ENCODE data around the gene ARF1. TPM values are rescaled to one million over a fixed set of nuclear protein-coding genes. Genes with fewer than 3 reads are reported as not detected.

The ARF1 gene
- polyA plus RNA-seq (295 to 451 TPM (median 325 TPM) in 3 replicates), polyA minus RNA-seq (457 to 846 TPM (median 598 TPM) in 3 replicates)
- polyA plus RNA-seq (2011; ENCODE audit: low read depth) = 343 TPM
- 346 and 552 TPM in 2 replicates for polyA plus RNA-seq (2011; cell fraction: cytosol; rRNA removed)
- polyA plus RNA-seq (2011; cell fraction: nucleus; rRNA removed) = 224 and 326 TPM in 2 replicates
- polyA plus RNA-seq (2012; ENCODE audit: low replicate concordance) = 371 and 391 TPM in 2 replicates
- polyA minus RNA-seq (2011; cell fraction: cytosol; rRNA and poly(A)+ RNA removed) = 776 TPM
- polyA minus RNA-seq (2011; cell fraction: nucleus; rRNA and poly(A)+ RNA removed) = 151 and 170 TPM in 2 replicates

- Histone ChIP-seq H3K4me3 (ENCODE audit: control insufficient read depth in 2 of 3, extremely low read depth in 1 of 3, insufficient read depth in 2 of 3, low read depth in 1 of 3, low read length in 3 of 3) (peak within 1 kb of the TSS; percentile 81 to 97 (median 84)), H3K36me3 (ENCODE audit: control insufficient read depth in 2 of 2, extremely low read depth in 1 of 2, insufficient read depth in 2 of 2, low read length in 2 of 2) (peaks cover 0 to 17% of the 10 kb centered on the region in 2 experiments), H3K79me2 (ENCODE audit: control insufficient read depth, insufficient read depth, low read length) (peaks cover 69% of the 10 kb centered on the region), H3K27ac (ENCODE audit: control insufficient read depth, insufficient read depth, low read length) (peak within 1 kb of the TSS; percentile 88), H3K27me3 (ENCODE audit: control insufficient read depth, extremely low read depth, insufficient read depth, low read length) (no peaks in the 10 kb centered on the region), H3K9ac (ENCODE audit: control insufficient read depth, extremely low read depth, insufficient read depth, low read length) (peak within 1 kb of the TSS; percentile 95), H3K4me2 (ENCODE audit: control insufficient read depth, extremely low read depth, insufficient read depth, low read depth, low read length) (peak within 1 kb of the TSS; percentile 91), H3K9me1 (ENCODE audit: control insufficient read depth, extremely low read depth, insufficient read depth, low read length) (peaks cover 10% of the 10 kb centered on the region), H3K9me3 (ENCODE audit: control insufficient read depth, low read depth, low read length) (no peaks in the 10 kb centered on the region), H3K4me1 (ENCODE audit: control insufficient read depth, extremely low read depth, insufficient read depth, low read length) (peaks cover 34% of the 10 kb centered on the region), H2AFZ (ENCODE audit: control insufficient read depth, low read length) (peak within 1 kb of the TSS; percentile 62), H4K20me1 (ENCODE audit: control insufficient read depth, extremely low read depth, insufficient read depth, low read length) (peaks cover 36% of the 10 kb centered on the region)
- dilution Hi-C loops (cut with MboI; ENCODE audit: extremely low pct_ligation_motif_present, low sequenced_read_pairs) = no loop called here
- no peak for FAIRE-seq
- no peak for TF ChIP-seq EZH2 (IDR thresholded peaks at IDR 0.05; ENCODE audit: low read length)
- TF ChIP-seq CTCF (optimal IDR thresholded peaks at IDR 0.05 in 1 of 3, IDR thresholded peaks at IDR 0.05 in 1 of 3, conservative IDR thresholded peaks at IDR 0.05 in 1 of 3; ENCODE audit: extremely low read depth in 1 of 3, insufficient read depth in 2 of 3, low read length in 3 of 3) = peak in 1 of 3 experiments; percentile 12
- peak; percentile 77 for DNase-seq (ENCODE audit: low read depth, low spot score)
Observed at GRCh38 chr1:228082214-228082917, at the start of gene ARF1. Gene ARF1 (plus strand): TSS chr1:228082708. CDS start chr1:228097115, 14,407 bp downstream.

GRCh38 chr1:228033376-228033775 lies 49.1 kb upstream of the ARF1 start:
- TF ChIP-seq CTCF (optimal IDR thresholded peaks at IDR 0.05 in 1 of 3, IDR thresholded peaks at IDR 0.05 in 1 of 3, conservative IDR thresholded peaks at IDR 0.05 in 1 of 3; ENCODE audit: extremely low read depth in 1 of 3, insufficient read depth in 2 of 3, low read length in 3 of 3) = no peak
- TF ChIP-seq EZH2 (IDR thresholded peaks at IDR 0.05; ENCODE audit: low read length) = no peak
- H2AFZ ChIP-seq (ENCODE audit: control insufficient read depth, low read length) = no peak overlapping the region
- H3K4me1 ChIP-seq (ENCODE audit: control insufficient read depth, extremely low read depth, insufficient read depth, low read length) = no peaks in the 10 kb centered on the region
- no peaks in the 10 kb centered on the region for H3K9me1 ChIP-seq (ENCODE audit: control insufficient read depth, extremely low read depth, insufficient read depth, low read length)
- DNase-seq (ENCODE audit: low read depth, low spot score) (no peak), FAIRE-seq (no peak)
- H3K79me2 ChIP-seq (ENCODE audit: control insufficient read depth, insufficient read depth, low read length) = no peaks in the 10 kb centered on the region
- no peaks in the 10 kb centered on the region for H3K9me3 ChIP-seq (ENCODE audit: control insufficient read depth, low read depth, low read length)
- dilution Hi-C loops (cut with MboI; ENCODE audit: extremely low pct_ligation_motif_present, low sequenced_read_pairs) = no loop called here
- no peak overlapping the region for H3K27ac ChIP-seq (ENCODE audit: control insufficient read depth, insufficient read depth, low read length)
- peaks cover 29% of the 10 kb centered on the region for H3K27me3 ChIP-seq (ENCODE audit: control insufficient read depth, extremely low read depth, insufficient read depth, low read length)
- H3K4me2 ChIP-seq (ENCODE audit: control insufficient read depth, extremely low read depth, insufficient read depth, low read depth, low read length) = no peak overlapping the region
- no peaks in the 10 kb centered on the region for H3K36me3 ChIP-seq (ENCODE audit: control insufficient read depth in 2 of 2, extremely low read depth in 1 of 2, insufficient read depth in 2 of 2, low read length in 2 of 2)
- no peaks in the 10 kb centered on the region for H4K20me1 ChIP-seq (ENCODE audit: control insufficient read depth, extremely low read depth, insufficient read depth, low read length)
- H3K4me3 ChIP-seq (ENCODE audit: control insufficient read depth in 2 of 3, extremely low read depth in 1 of 3, insufficient read depth in 2 of 3, low read depth in 1 of 3, low read length in 3 of 3) = no peak overlapping the region
- no peak overlapping the region for H3K9ac ChIP-seq (ENCODE audit: control insufficient read depth, extremely low read depth, insufficient read depth, low read length)

Measured in keratinocyte (primary cell).